Cardiac fibroblast (primary cell): ENCODE data around the gene ELMO3.

Experiments used
- DNase-seq, 2 donors: peaks; one replicate each; pipeline versions ENCODE4 v3.0.0 to v3.0.0-alpha.2; 2010; ENCODE audit warnings: low read depth in 2 of 2
- H3K4me3 ChIP-seq, 2 donors: replicated peaks in 1 of 2; 1 replicate in 1 of 2; 2 replicates in 1 of 2; pipeline ENCODE4 v1.5.1; 2011; ENCODE audit warnings: low read depth in 2 of 2, low read length in 2 of 2, mild to moderate bottlenecking in 2 of 2, moderate library complexity in 1 of 2
- CTCF ChIP-seq: IDR thresholded peaks from one replicate; pipeline ENCODE4 v1.5.1; 2011; ENCODE audit warnings: low read depth, mild to moderate bottlenecking, low read length, inconsistent platforms

ELMO3 gene

GRCh38 chr16:67199808-67200198, 872 bp downstream of the ELMO3 start:
- TF ChIP-seq CTCF: no peak
- DNase-seq: no peak
- H3K4me3 ChIP-seq: no peak overlapping the region

GRCh38 chr16:67200491-67200890, 1.6 kb downstream of the ELMO3 start:
- DNase-seq: no peak
- no peak overlapping the region for H3K4me3 ChIP-seq
- TF ChIP-seq CTCF: no peak

GRCh38 chr16:67201411-67202345, 2.7 kb downstream of the ELMO3 start:
- H3K4me3 ChIP-seq: no peak overlapping the region
- DNase-seq: no peak
- TF ChIP-seq CTCF: no peak

GRCh38 chr16:67202426-67202825, 3.5 kb downstream of the ELMO3 start:
- TF ChIP-seq CTCF: no peak
- H3K4me3 ChIP-seq: no peak overlapping the region
- no peak for DNase-seq

- TF ChIP-seq CTCF: no peak
- H3K4me3 ChIP-seq: no peak overlapping the region
- DNase-seq: no peak
Observed at GRCh38 chr16:67202956-67203493, 4.1 kb downstream of the ELMO3 start.

- no peak overlapping the region for H3K4me3 ChIP-seq
- DNase-seq: no peak
- TF ChIP-seq CTCF: no peak
Observed at GRCh38 chr16:67204076-67204475, 5.1 kb downstream of the ELMO3 start.
